Endothelial cell of umbilical vein (primary cell): ENCODE data around the gene PHEX. TPM values are rescaled to one million over a fixed set of nuclear protein-coding genes. Genes with fewer than 3 reads are reported as not detected.
A peak's percentile ranks its signal among the peaks of the same experiment; 100 is the strongest.

ENCODE experiments used
- BruUV-seq: library from RNA; stranded (reverse); fragments of 400-500 nt; replicated peaks from 2 replicates; lab custom pipeline; 2021; lab: Mats Ljungman, UMichigan
- CTCF ChIA-PET: fragments of 300-600, 350-600 bp; sonication (Branson Sonifier 250); formaldehyde crosslinking; loops from one replicate; lab custom pipeline; 2021; ENCODE audit warnings: antibody characterized with exemption, inconsistent platforms; lab: Charles Lee
- POLR2A ChIA-PET: fragments of 300-600, 350-600 bp; sonication (Branson Sonifier 250); formaldehyde crosslinking; loops from one replicate; lab custom pipeline; 2021; ENCODE audit warnings: antibody characterized with exemption, inconsistent platforms; lab: Charles Lee
- DNase-seq: peaks from one replicate; pipeline ENCODE4 v3.0.0-alpha.2; 2011; ENCODE audit warnings: low read depth, low spot score
- FAIRE-seq: peaks from 2 replicates; lab custom pipeline; 2011; peaks lifted over from hg19 to GRCh38; lab: Jason Lieb, UNC
- H2AFZ ChIP-seq: 2 replicates; pipeline ENCODE4 v1.6.0; 2012; ENCODE audit warnings: low read depth, low read length, control low read depth, inconsistent platforms
- H3K27ac ChIP-seq: 2 replicates; pipeline ENCODE4 v1.5.1; 2011; ENCODE audit warnings: low read depth, mild to moderate bottlenecking, control low read depth, low read length, moderate library complexity; ENCODE audit not compliant: insufficient read depth
- H3K27me3 ChIP-seq, 2 experiments: 2 replicates each; pipeline versions ENCODE4 v1.6.0 to v1.6.1; 2011; ENCODE audit warnings: low read length in 2 of 2, mixed read lengths in 1 of 2; ENCODE audit not compliant: control insufficient read depth in 2 of 2, insufficient read depth in 2 of 2
- H3K36me3 ChIP-seq, 2 experiments: 2 replicates in 1 of 2; 3 replicates in 1 of 2; pipeline ENCODE4 v1.5.1; 2011; ENCODE audit warnings: low read length in 2 of 2, mild to moderate bottlenecking in 1 of 2, moderate library complexity in 1 of 2; ENCODE audit not compliant: control insufficient read depth in 2 of 2, insufficient read depth in 2 of 2; ENCODE audit errors: extremely low read depth in 1 of 2
- H3K4me1 ChIP-seq: 3 replicates; pipeline ENCODE4 v1.5.1; 2011; ENCODE audit warnings: mild to moderate bottlenecking, low read length; ENCODE audit not compliant: control insufficient read depth, insufficient read depth; ENCODE audit errors: extremely low read depth
- H3K4me2 ChIP-seq: 2 replicates; pipeline ENCODE4 v1.6.1; 2011; ENCODE audit warnings: low read length, control low read depth, mixed read lengths; ENCODE audit not compliant: insufficient read depth
- H3K4me3 ChIP-seq, 3 experiments: fragments of 200-600 bp in 1 of 3; sonication (generic), shearing (Covaris generic) in 1 of 3; replicated peaks in 1 of 3; 2 replicates each; pipeline ENCODE4 v1.5.1; 2011 to 2016; ENCODE audit warnings: control low read depth in 3 of 3, low read length in 3 of 3, mild to moderate bottlenecking in 2 of 3, inconsistent platforms in 1 of 3, low read depth in 1 of 3, moderate library complexity in 1 of 3; ENCODE audit not compliant: insufficient read depth in 1 of 3
- H3K79me2 ChIP-seq: 2 replicates; pipeline ENCODE4 v1.6.0; 2012; ENCODE audit warnings: low read length, inconsistent platforms; ENCODE audit not compliant: control insufficient read depth, insufficient read depth
- H3K9ac ChIP-seq: replicated peaks from 2 replicates; pipeline ENCODE3; 2011; ENCODE audit warnings: low read length, control low read depth; ENCODE audit not compliant: insufficient read depth; ENCODE audit errors: extremely low read depth
- H3K9me1 ChIP-seq: replicated peaks from 3 replicates; pipeline ENCODE4 v1.6.0; 2011; ENCODE audit warnings: mild to moderate bottlenecking, low read length; ENCODE audit not compliant: control insufficient read depth, insufficient read depth; ENCODE audit errors: extremely low read depth
- H3K9me3 ChIP-seq: replicated peaks from 2 replicates; pipeline ENCODE4 v1.5.1; 2012; ENCODE audit warnings: low read length, inconsistent platforms; ENCODE audit not compliant: control insufficient read depth, insufficient read depth
- H4K20me1 ChIP-seq: replicated peaks from 2 replicates; pipeline ENCODE3; 2011; ENCODE audit warnings: mild to moderate bottlenecking, low read length; ENCODE audit not compliant: control insufficient read depth, insufficient read depth; ENCODE audit errors: extremely low read depth
- CTCF ChIP-seq, 2 donors: IDR thresholded peaks; 1 replicate in 1 of 2; 2 replicates in 1 of 2; pipeline ENCODE4 v1.5.1; 2011; ENCODE audit warnings: low read length in 2 of 2, mild to moderate bottlenecking in 2 of 2, moderate library complexity in 2 of 2, control low read depth in 1 of 2, inconsistent platforms in 1 of 2, low read depth in 1 of 2; ENCODE audit not compliant: insufficient read depth in 1 of 2; ENCODE audit errors: extremely low read depth in 1 of 2
- EZH2 ChIP-seq: IDR thresholded peaks from 2 replicates; pipeline ENCODE4 v1.6.1; 2012; ENCODE audit warnings: borderline replicate concordance, low read depth, mild to moderate bottlenecking, moderate library complexity, low read length, inconsistent platforms; ENCODE audit not compliant: severe bottlenecking
- FOS ChIP-seq: IDR thresholded peaks from 2 replicates; pipeline ENCODE4 v1.6.1; 2011; ENCODE audit warnings: mild to moderate bottlenecking, low read length, moderate library complexity, borderline replicate concordance; ENCODE audit not compliant: insufficient read depth
- GATA2 ChIP-seq: IDR thresholded peaks from 2 replicates; pipeline ENCODE4 v1.7.0; 2011; ENCODE audit warnings: low read depth, mild to moderate bottlenecking, moderate library complexity, mixed read lengths, low read length; ENCODE audit not compliant: insufficient read length, insufficient read depth
- JUN ChIP-seq: IDR thresholded peaks from 2 replicates; pipeline ENCODE4 v1.6.1; 2011; ENCODE audit warnings: borderline replicate concordance, low read depth; ENCODE audit not compliant: insufficient read length, insufficient read depth
- MAX ChIP-seq: IDR thresholded peaks from 2 replicates; pipeline ENCODE4 v1.6.1; 2011; ENCODE audit not compliant: insufficient read depth, insufficient read length
- MYC ChIP-seq: IDR thresholded peaks from one replicate; pipeline ENCODE4 v1.6.1; 2011; ENCODE audit warnings: mild to moderate bottlenecking, low read depth, low read length
- POLR2A ChIP-seq: IDR thresholded peaks from 2 replicates; pipeline ENCODE4 v1.6.1; 2012; ENCODE audit warnings: low read depth, mild to moderate bottlenecking, control low read depth, low read length
- POLR2AphosphoS5 ChIP-seq: IDR thresholded peaks from 2 replicates; pipeline ENCODE4 v1.6.1; 2012; ENCODE audit warnings: low read depth, mild to moderate bottlenecking, control low read depth, low read length, moderate library complexity; ENCODE audit not compliant: insufficient read depth
- dilution Hi-C: fragments of 300-500 bp; cut with MboI; formaldehyde crosslinking; loops from one replicate; pipeline ENCODE4 v1.15.0; 2019; ENCODE audit warnings: low sequenced_read_pairs; ENCODE audit not compliant: extremely low pct_ligation_motif_present
- intact Hi-C: fragments of 100-400 bp; cut with micrococcal nuclease; formaldehyde crosslinking; loops from one replicate; pipeline ENCODE4 v1.10.0; 2022
- polyA plus RNA-seq, 4 experiments: library from polyadenylated mRNA; depleted of rRNA in 3 of 4; stranded (reverse) in 3 of 4; unstranded in 1 of 4; fragments of >200 nt; gene quantifications; 2 replicates each; pipeline versions ENCODE4 v1.2.1 to v1.2.3, GENCODE V29; 2011 to 2012; ENCODE audit warnings: missing spikeins in 1 of 4
- total RNA-seq: library from RNA; stranded (reverse); gene quantifications from 2 replicates; pipeline ENCODE4 v1.2.3, GENCODE V29; 2021

PHEX gene
- total and polyA plus RNA-seq, 2 donors (not counting 3 experiments of a cell fraction or from before 2014, with no cell fraction given) = 0.07 to 0.44 TPM

GRCh38 chrX:22093550-22093949 is 61.4 kb downstream of the PHEX start:
- H3K9me3 ChIP-seq = no peaks in the 10 kb centered on the region
- no peak overlapping the region for H3K27ac ChIP-seq
- peaks cover 5% of the 10 kb centered on the region for H3K4me1 ChIP-seq
- H3K9ac ChIP-seq = no peak overlapping the region
- POLR2A ChIA-PET = no interaction called here
- no peaks in the 10 kb centered on the region for H3K79me2 ChIP-seq
- H3K27me3 ChIP-seq = no peaks in the 10 kb centered on the region
- H3K9me1 ChIP-seq = no peaks in the 10 kb centered on the region
- FAIRE-seq (peak; percentile 26), DNase-seq (peak; percentile 64)
- no TSS peak for BruUV-seq
- H3K36me3 ChIP-seq = no peaks in the 10 kb centered on the region
- dilution Hi-C loops = no loop called here
- TF ChIP-seq POLR2AphosphoS5 (no peak), EZH2 (no peak), CTCF (IDR thresholded peaks at IDR 0.05; ENCODE audit: extremely low read depth in 1 of 2, insufficient read depth in 1 of 2, low read depth in 1 of 2, low read length in 2 of 2) (no peak), FOS (no peak), JUN (no peak), MAX (no peak), MYC (no peak), GATA2 (no peak), POLR2A (no peak)
- H2AFZ ChIP-seq = no peak overlapping the region
- no peak overlapping the region for H3K4me3 ChIP-seq
- intact Hi-C loops = loop anchor here (2.0 kb wide), 1 partner anchor 41 kb away; no protein-coding TSS in a partner anchor
- H3K4me2 ChIP-seq = no peak overlapping the region
- H4K20me1 ChIP-seq = no peaks in the 10 kb centered on the region
- CTCF ChIA-PET = no interaction called here
